MCF 10A (cell line): ENCODE data around the gene CYP26B1. TPM values are rescaled to one million over a fixed set of nuclear protein-coding genes. Genes with fewer than 3 reads are reported as not detected.

Experiments
- BruUV-seq: library from RNA; stranded (reverse); fragments of 400-500 nt; replicated peaks from 2 replicates; lab custom pipeline; 2021; lab: Mats Ljungman, UMichigan
- CTCF ChIA-PET: fragments of 300-600 bp; sonication (Branson Sonifier 250); formaldehyde crosslinking; extraction: SDS; loops from one replicate; lab custom pipeline; 2021; ENCODE audit warnings: antibody characterized with exemption, inconsistent platforms; lab: Yijun Ruan, JAX
- POLR2A ChIA-PET: fragments of 300-600, 350-650 bp; sonication (Branson Sonifier 250); formaldehyde crosslinking; extraction: SDS; loops from one replicate; lab custom pipeline; 2020; ENCODE audit warnings: antibody characterized with exemption, inconsistent platforms; lab: Yijun Ruan, JAX
- DNase-seq: peaks from one replicate; pipeline ENCODE4 v3.0.0-alpha.2; 2018; ENCODE audit not compliant: unreplicated experiment
- H3K27ac Mint-ChIP-seq: one replicate; pipeline ENCODE4 v1.8.0; 2022; ENCODE audit warnings: mild to moderate bottlenecking, low read depth, mixed read lengths; ENCODE audit not compliant: unreplicated experiment
- H3K27me3 Mint-ChIP-seq: one replicate; pipeline ENCODE4 v1.8.0; 2022; ENCODE audit warnings: mixed read lengths; ENCODE audit not compliant: insufficient read depth, unreplicated experiment
- H3K36me3 Mint-ChIP-seq: one replicate; pipeline ENCODE4 v1.8.0; 2022; ENCODE audit warnings: mild to moderate bottlenecking, moderate library complexity, mixed read lengths; ENCODE audit not compliant: insufficient read depth, unreplicated experiment
- H3K4me1 Mint-ChIP-seq: one replicate; pipeline ENCODE4 v1.8.0; 2022; ENCODE audit warnings: mixed read lengths; ENCODE audit not compliant: insufficient read depth, unreplicated experiment
- H3K4me3 Mint-ChIP-seq: one replicate; pipeline ENCODE4 v1.8.0; 2022; ENCODE audit warnings: mild to moderate bottlenecking, moderate library complexity, mixed read lengths; ENCODE audit not compliant: unreplicated experiment
- H3K9me3 Mint-ChIP-seq: one replicate; pipeline ENCODE4 v1.8.0; 2022; ENCODE audit warnings: mixed read lengths; ENCODE audit not compliant: unreplicated experiment
- intact Hi-C: fragments of 100-400 bp; cut with micrococcal nuclease; formaldehyde crosslinking; loops from 2 replicates; pipeline ENCODE4 v1.14.1; 2022
- total RNA-seq: library from RNA; stranded (reverse); gene quantifications from 2 replicates; pipeline ENCODE4 v1.2.3, GENCODE V29; 2022
- TF ChIP-seq, protein P1 (sequence below): fragments of 200-600 bp; IDR thresholded peaks from one replicate; pipeline ENCODE4 v1.8.0; 2022; ENCODE audit warnings: antibody characterized with exemption, mild to moderate bottlenecking; ENCODE audit not compliant: unreplicated experiment

The CYP26B1 gene
- total RNA-seq, 1 experiment from 2014 or later, result 14.1 TPM

DNA sequence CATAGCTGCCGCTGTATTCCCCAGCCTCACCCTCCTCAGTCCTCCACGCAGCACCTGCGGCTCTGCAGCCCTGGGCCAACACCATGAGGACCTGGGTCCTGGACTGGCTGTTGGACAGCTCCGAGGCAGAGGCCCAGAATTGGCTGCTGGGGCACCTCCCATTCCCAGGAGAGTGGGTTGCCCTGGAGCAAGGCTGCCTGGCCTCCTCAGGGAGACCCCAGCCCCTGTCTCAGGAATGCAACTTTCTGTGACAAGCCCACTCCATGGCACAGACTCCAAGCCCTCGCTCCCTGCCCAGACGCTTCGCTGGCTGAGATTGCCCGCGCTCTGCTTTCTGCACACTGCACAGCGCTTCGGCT lies 33.0 kb downstream of the CYP26B1 start:
- peaks cover 10% of the 10 kb centered on the region for H3K4me1 Mint-ChIP-seq
- no peaks in the 10 kb centered on the region for H3K27me3 Mint-ChIP-seq
- POLR2A ChIA-PET, result interaction anchor here (0.7 to 2.0 kb wide), 3 partner anchors 15 to 73 kb away, joined by 3 to 10 read pairs (median 4); no protein-coding TSS in a partner anchor
- no peaks in the 10 kb centered on the region for H3K9me3 Mint-ChIP-seq
- no peak overlapping the region for H3K4me3 Mint-ChIP-seq
- H3K36me3 Mint-ChIP-seq, result no peaks in the 10 kb centered on the region
- TF ChIP-seq, protein P1, sequence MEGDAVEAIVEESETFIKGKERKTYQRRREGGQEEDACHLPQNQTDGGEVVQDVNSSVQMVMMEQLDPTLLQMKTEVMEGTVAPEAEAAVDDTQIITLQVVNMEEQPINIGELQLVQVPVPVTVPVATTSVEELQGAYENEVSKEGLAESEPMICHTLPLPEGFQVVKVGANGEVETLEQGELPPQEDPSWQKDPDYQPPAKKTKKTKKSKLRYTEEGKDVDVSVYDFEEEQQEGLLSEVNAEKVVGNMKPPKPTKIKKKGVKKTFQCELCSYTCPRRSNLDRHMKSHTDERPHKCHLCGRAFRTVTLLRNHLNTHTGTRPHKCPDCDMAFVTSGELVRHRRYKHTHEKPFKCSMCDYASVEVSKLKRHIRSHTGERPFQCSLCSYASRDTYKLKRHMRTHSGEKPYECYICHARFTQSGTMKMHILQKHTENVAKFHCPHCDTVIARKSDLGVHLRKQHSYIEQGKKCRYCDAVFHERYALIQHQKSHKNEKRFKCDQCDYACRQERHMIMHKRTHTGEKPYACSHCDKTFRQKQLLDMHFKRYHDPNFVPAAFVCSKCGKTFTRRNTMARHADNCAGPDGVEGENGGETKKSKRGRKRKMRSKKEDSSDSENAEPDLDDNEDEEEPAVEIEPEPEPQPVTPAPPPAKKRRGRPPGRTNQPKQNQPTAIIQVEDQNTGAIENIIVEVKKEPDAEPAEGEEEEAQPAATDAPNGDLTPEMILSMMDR, result no peak
- DNase-seq, result no peak
- CTCF ChIA-PET, result interaction anchor here (0.7 to 1.2 kb wide), 3 partner anchors 12 to 232 kb away, joined by 3 to 4 read pairs (median 3); no protein-coding TSS in a partner anchor
- H3K27ac Mint-ChIP-seq, result no peak overlapping the region
- no TSS peak for BruUV-seq
- intact Hi-C loops, result no loop called here

DNA sequence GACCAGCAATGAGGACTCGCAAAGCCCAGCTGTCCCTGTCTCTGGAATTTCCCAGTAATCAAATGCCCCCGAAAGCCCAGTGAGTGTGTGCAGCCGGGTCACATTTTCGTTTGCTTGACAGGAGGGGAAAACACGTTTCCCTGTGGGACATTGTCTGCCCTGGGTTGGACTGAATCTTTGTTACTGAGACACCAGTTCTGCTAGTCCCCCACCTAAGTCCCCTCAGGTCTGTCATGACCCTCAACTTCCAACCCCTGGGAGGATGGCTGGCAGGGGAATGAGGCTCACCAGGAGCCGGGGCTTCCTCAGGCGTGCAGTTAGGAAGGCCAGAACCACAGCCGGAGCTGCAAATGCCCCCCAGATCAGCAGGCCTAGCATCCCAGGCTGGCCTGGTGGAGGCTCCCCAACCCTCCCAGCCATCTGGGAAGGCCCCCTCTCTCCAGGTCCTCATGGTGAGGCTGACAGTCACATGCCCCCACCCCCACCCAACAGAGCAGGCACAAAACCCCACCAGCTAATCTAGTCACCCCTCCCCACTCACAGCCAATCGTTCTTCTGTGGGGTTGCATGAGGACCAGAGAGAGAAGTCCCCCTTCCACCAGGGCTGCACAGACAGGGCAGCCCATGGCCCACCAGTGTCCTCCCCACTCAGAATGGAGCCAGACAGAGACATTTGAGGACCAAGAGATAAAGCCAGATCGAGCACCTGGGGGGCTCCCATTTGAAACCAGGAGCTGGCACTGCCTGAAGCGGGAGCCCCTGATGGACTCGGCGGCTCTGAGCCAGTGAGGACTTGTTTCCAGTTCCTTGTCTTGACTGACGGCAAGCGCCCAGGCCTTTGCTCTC lies 33.6 kb downstream of the CYP26B1 start:
- H3K9me3 Mint-ChIP-seq, result no peaks in the 10 kb centered on the region
- no peaks in the 10 kb centered on the region for H3K36me3 Mint-ChIP-seq
- DNase-seq, result no peak
- BruUV-seq, result no TSS peak
- H3K4me1 Mint-ChIP-seq, result peaks cover 10% of the 10 kb centered on the region
- H3K27ac Mint-ChIP-seq, result no peak overlapping the region
- TF ChIP-seq, protein P1, result no peak
- intact Hi-C loops, result no loop called here
- CTCF ChIA-PET, result interaction anchor here (0.7 to 2.0 kb wide), 4 partner anchors 23 to 190 kb away, joined by 3 to 7 read pairs (median 4); no protein-coding TSS in a partner anchor
- H3K27me3 Mint-ChIP-seq, result no peaks in the 10 kb centered on the region
- no peak overlapping the region for H3K4me3 Mint-ChIP-seq
- POLR2A ChIA-PET, result interaction anchor here (2.0 kb wide), 1 partner anchor 73 kb away, joined by 10 read pairs; no protein-coding TSS in a partner anchor

DNA sequence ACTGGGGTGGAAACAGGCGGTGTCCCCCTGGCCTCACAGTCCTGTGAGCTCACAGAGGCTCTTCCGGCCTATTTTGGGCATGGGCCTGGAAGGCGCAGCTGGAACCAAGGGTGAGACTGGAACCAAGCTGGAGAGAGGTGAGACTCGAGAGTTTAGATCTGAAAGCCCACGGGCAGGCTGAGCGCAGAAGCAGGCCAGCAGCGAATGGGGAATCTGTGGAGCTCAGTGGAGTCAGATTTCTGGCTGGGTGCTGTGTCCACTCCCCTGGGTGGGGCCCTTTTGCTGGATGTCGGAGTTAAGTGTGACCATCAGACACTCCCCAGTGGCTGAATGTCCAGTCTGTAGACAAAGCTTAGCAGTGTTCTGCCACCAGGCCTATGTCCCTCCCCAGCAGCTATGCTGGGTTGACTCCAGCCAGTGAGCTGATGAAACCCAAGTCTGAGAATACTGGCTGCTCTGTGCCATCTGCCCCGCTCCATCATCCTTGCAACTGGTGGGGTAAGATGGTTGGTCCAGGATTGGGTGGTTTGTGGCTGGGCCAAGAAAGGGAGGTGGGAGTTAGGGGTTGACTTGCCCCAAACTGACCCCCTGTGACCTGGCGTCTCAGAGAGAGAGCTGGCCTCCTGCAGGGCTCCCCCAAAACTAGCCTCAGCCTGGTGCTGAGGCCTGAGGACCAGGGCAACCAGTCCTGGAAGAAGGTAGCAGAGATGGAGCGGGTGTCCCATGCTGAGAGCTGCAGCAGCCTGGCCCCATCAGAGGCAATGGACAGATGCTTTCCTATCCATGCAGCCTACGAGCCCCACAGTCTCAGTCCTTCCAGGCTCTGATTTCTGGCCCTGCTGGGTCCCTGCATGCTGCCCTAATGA lies 34.4 kb downstream of the CYP26B1 start:
- CTCF ChIA-PET, result interaction anchor here (1.0 to 2.0 kb wide), 3 partner anchors 24 to 189 kb away, joined by 3 to 7 read pairs (median 4); no protein-coding TSS in a partner anchor
- Mint-ChIP-seq H3K4me1 (peaks cover 19% of the 10 kb centered on the region), H3K4me3 (no peak overlapping the region), H3K27ac (no peak overlapping the region), H3K36me3 (no peaks in the 10 kb centered on the region), H3K9me3 (no peaks in the 10 kb centered on the region), H3K27me3 (no peaks in the 10 kb centered on the region)
- intact Hi-C loops, result no loop called here
- DNase-seq, result no peak
- BruUV-seq, result no TSS peak
- POLR2A ChIA-PET, result interaction anchor here (0.8 kb wide), 1 partner anchor 80 kb away, joined by 3 read pairs; no protein-coding TSS in a partner anchor
- TF ChIP-seq, protein P1, result no peak
